Measurements from ENCODE around the gene C19orf44. TPM values are rescaled to one million over a fixed set of nuclear protein-coding genes. Genes with fewer than 3 reads are reported as not detected.

C19orf44 gene
- total and polyA plus RNA-seq, 2 of the 4 experiments (the other 2 are of a cell fraction): 1.4 to 3.8 TPM

DNA sequence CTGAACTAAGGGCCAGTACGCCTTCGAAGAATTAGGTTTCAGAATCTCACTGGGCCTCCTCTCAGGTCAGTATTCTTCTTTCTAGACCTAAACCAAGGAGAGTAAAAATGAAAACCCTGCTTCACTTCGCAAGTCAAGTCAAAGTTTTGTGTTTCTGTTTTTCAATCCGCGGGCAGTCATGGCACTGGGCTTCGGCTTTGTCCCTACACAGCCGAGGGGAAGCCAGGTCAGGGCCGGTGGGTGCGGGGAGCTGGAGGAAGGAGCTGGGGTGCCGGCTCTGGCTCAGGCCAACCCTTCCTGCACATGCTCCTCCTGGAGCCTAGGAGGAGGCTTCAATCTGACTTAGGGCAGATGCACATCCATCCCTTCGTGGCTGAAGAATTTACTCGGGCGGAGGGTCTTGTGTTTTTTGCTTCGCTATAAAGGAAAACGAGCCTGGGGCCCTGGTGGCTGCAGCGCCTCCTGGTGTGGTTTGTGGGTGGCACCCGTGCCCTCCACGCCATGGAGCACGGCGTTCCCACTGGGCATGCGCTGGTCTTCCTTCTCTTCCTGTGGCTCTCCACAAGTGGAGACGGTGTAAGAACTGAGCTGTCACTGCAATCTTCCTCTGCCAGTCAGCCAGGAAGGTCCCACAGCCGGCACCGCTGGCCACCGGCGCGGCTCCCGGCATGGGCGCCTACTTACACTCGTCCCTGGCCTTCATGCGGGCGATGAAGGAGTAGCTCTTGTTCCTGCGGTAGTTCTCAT lies 22.5 kb downstream of the C19orf44 start:
- Histone ChIP-seq H2BK20ac (ENCODE audit: low read depth, low read length) (no peak overlapping the region), H3K79me1 (ENCODE audit: low read depth in 1 of 2, low read length in 2 of 2) (peaks cover 3 to 13% of the 10 kb centered on the region in 2 experiments; a peak in 3 of 4 replicates), H4K5ac (ENCODE audit: low read depth, low read length) (no peak overlapping the region), H3K56ac (ENCODE audit: extremely low read depth, insufficient read depth, low read length) (no peak overlapping the region), H3K27me3 (ENCODE audit: control insufficient read depth, insufficient read depth, low read length) (no peaks in the 10 kb centered on the region), H3K23ac (ENCODE audit: low read depth, low read length) (no peak overlapping the region), H3K36me3 (ENCODE audit: control insufficient read depth, insufficient read depth, low read length) (peaks cover 68% of the 10 kb centered on the region), H3K9ac (ENCODE audit: low read depth, low read length) (no peak overlapping the region), H3K4me1 (ENCODE audit: control insufficient read depth, insufficient read depth, low read length) (no peaks in the 10 kb centered on the region), H3K9me3 (ENCODE audit: control insufficient read depth, insufficient read depth, low read length) (no peaks in the 10 kb centered on the region), H2BK15ac (ENCODE audit: low read depth, low read length) (no peak overlapping the region), H2BK5ac (ENCODE audit: low read depth, low read length, poor library complexity, severe bottlenecking) (no peak overlapping the region), H2AK5ac (ENCODE audit: low read depth, low read length) (no peak overlapping the region), H4K8ac (ENCODE audit: low read depth in 2 of 2, low read length in 2 of 2) (no peak overlapping the region), H3K4ac (ENCODE audit: low read depth, low read length) (no peak overlapping the region), H4K20me1 (ENCODE audit: insufficient read depth, low read length) (peaks cover 6% of the 10 kb centered on the region; the same call in 1 of the 2 replicates), H3K18ac (ENCODE audit: low read depth, low read length) (no peak overlapping the region), H2AK9ac (replicated peaks; ENCODE audit: low read depth, low read length, poor library complexity) (no peak overlapping the region), H4K91ac (ENCODE audit: insufficient read depth, low read depth, low read length) (no peak overlapping the region), H3K9me1 (ENCODE audit: insufficient read depth, low read length) (no peaks in the 10 kb centered on the region), H3K4me3 (ENCODE audit: insufficient read depth, low read depth, low read length) (no peak overlapping the region), H3K4me2 (ENCODE audit: low read depth, low read length) (no peak overlapping the region), H3K27ac (ENCODE audit: insufficient read depth, low read length) (no peak overlapping the region), H3K14ac (replicated peaks; ENCODE audit: low read depth, low read length) (no peak overlapping the region), H2AFZ (replicated peaks; ENCODE audit: low read length, poor library complexity) (no peak overlapping the region), H2BK120ac (ENCODE audit: low read depth, low read length) (no peak overlapping the region)
- intact Hi-C loops (cut with micrococcal nuclease) (no loop called here), dilution Hi-C loops (cut with HindIII; ENCODE audit: low sequenced_read_pairs, unreplicated experiment) (no loop called here), in situ Hi-C loops (cut with MboI; ENCODE audit: low sequenced_read_pairs) (no loop called here)
- TF ChIP-seq NFE2L2 (IDR thresholded peaks at IDR 0.05; ENCODE audit: low read depth, low read length): no peak
- TF ChIP-seq, protein P1, sequence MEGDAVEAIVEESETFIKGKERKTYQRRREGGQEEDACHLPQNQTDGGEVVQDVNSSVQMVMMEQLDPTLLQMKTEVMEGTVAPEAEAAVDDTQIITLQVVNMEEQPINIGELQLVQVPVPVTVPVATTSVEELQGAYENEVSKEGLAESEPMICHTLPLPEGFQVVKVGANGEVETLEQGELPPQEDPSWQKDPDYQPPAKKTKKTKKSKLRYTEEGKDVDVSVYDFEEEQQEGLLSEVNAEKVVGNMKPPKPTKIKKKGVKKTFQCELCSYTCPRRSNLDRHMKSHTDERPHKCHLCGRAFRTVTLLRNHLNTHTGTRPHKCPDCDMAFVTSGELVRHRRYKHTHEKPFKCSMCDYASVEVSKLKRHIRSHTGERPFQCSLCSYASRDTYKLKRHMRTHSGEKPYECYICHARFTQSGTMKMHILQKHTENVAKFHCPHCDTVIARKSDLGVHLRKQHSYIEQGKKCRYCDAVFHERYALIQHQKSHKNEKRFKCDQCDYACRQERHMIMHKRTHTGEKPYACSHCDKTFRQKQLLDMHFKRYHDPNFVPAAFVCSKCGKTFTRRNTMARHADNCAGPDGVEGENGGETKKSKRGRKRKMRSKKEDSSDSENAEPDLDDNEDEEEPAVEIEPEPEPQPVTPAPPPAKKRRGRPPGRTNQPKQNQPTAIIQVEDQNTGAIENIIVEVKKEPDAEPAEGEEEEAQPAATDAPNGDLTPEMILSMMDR (conservative IDR thresholded peaks at IDR 0.05; ENCODE audit: low read depth, low read length): 0 out of 2 replicates have a peak, but pooled peaks have one; percentile 7
- DNase-seq (no peak), ATAC-seq (ENCODE audit: low read depth) (no peak)
- BruUV-seq (replicated peaks): no TSS peak
- ChIA-PET CTCF (no interaction called here), POLR2A (ENCODE audit: unreplicated experiment) (no interaction called here)
- WGBS, 2 experiments (ENCODE audit: extremely low coverage in 2 of 2, insufficient read length in 1 of 2): 91% methylated on average over 21 of the region's 33 CpGs; no CpG with 5 or more reads in 1 of the 2 experiments

Data from IMR-90 (cell line).